Immature natural killer cell (primary cell): ENCODE results near the gene EML5. TPM values are rescaled to one million over a fixed set of nuclear protein-coding genes. Genes with fewer than 3 reads are reported as not detected.
"Not testable (repeated sequence)": the region's sequence is repeated elsewhere in the genome, so short reads cannot be mapped to it uniquely, and the experiment has no call there.

Experiments used
- DNase-seq, 3 donors: peaks; one replicate each; pipeline ENCODE4 v3.0.0; 2022; ENCODE audit warnings: mixed read lengths in 1 of 3
- H3K27ac Mint-ChIP-seq, 6 donors: one replicate each; pipeline ENCODE4 v1.8.0; 2020; ENCODE audit warnings: mixed read lengths in 6 of 6, mild to moderate bottlenecking in 5 of 6, inconsistent platforms in 4 of 6, moderate library complexity in 3 of 6
- H3K27me3 Mint-ChIP-seq, 3 donors: one replicate each; pipeline ENCODE4 v1.8.0; 2020 to 2021; ENCODE audit warnings: low read depth in 3 of 3, mild to moderate bottlenecking in 3 of 3, mixed read lengths in 3 of 3, moderate library complexity in 3 of 3, inconsistent platforms in 1 of 3
- H3K36me3 Mint-ChIP-seq, 3 donors: one replicate each; pipeline ENCODE4 v1.8.0; 2020; ENCODE audit warnings: mixed read lengths in 3 of 3, inconsistent platforms in 2 of 3, mild to moderate bottlenecking in 2 of 3
- H3K4me1 Mint-ChIP-seq, 2 donors: one replicate each; pipeline ENCODE4 v1.8.0; 2020; ENCODE audit warnings: inconsistent platforms in 2 of 2, mild to moderate bottlenecking in 2 of 2, mixed read lengths in 2 of 2, moderate library complexity in 1 of 2
- H3K4me3 Mint-ChIP-seq, 5 donors: one replicate each; pipeline ENCODE4 v1.8.0; 2020; ENCODE audit warnings: mild to moderate bottlenecking in 5 of 5, mixed read lengths in 5 of 5, inconsistent platforms in 3 of 5, moderate library complexity in 3 of 5
- H3K9me3 Mint-ChIP-seq, 6 donors: one replicate each; pipeline ENCODE4 v1.8.0; 2020; ENCODE audit warnings: mild to moderate bottlenecking in 6 of 6, mixed read lengths in 6 of 6, inconsistent platforms in 4 of 6, moderate library complexity in 3 of 6
- polyA plus RNA-seq, 3 donors: library from polyadenylated mRNA; unstranded; fragments of 300-500 nt; fragmentation: Illumina TruSeq; gene quantifications; one replicate each; pipeline ENCODE4 v1.2.3, GENCODE V29; 2021

EML5 gene
- polyA plus RNA-seq, 3 donors from 2014 or later = 0.24 TPM; not detected in 2

DNA sequence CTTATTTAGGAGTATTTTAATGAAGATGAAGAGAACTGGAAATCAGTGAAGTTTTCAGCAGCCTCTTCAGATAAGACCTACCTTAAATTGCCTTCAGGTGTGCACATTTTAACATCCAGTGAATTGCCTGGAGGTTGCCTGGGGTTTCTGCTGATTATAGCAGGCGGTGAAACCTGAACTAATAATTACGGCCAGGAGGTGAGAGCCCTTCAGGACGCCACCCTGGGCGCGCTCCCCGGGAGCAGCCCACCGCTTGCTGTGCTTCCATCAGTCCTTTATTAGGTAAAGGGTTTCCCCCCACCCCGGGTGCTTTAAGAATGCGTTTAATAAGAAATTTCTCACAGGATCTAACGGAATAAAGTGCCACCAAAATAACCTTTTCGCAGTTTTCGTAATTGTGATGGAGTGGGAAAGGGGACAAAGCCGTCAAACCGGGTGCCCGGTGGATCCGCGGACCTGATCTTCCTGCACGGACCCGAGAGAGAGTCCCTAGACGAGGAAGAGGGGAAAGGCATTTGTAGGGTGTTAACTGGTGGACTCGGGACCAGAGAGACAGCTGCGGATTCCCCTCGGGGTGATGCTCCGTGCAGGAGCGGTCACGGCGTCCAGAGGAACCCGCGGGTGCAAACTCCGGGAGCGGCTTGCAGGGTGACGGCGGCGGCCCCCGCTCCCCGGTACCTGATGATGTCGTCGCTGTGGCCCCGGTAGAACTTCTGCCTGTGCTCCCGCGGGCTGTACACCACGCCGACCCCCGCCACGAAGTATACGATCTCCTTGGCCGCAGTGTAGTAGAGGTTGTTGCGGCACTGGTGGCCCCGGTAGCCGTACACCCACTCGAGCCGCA is 902 bp downstream of the EML5 start:
- Mint-ChIP-seq H3K36me3 (no peaks in the 10 kb centered on the region), H3K4me1 (peaks cover 9 to 10% of the 10 kb centered on the region in 2 donors), H3K4me3 (peak overlapping the region; percentile 80 to 87 (median 85)), H3K27me3 (peaks cover 0 to 17% (median 11%) of the 10 kb centered on the region in 3 donors), H3K9me3 (no peaks in the 10 kb centered on the region), H3K27ac (peak overlapping the region in 4 of 6 donors; percentile 28 to 69 (median 40))
- DNase-seq = no peak

DNA sequence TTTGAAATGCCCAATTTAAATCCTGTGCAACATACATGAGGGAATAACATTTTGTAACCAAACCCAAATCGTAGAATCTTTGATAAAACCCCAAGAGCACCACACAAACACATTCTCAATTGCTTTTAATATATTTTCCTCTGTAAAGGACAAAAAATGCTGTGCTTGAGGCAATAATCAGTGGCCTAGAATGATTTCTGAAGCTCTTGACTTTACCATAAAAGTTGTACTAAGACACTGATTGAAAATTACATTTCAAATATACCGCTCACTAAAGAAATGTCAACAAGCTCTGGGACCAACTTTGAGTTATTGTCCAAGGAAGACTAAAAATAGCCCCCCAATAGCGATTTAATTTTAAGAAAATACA is 1.5 kb downstream of the EML5 start:
- H3K9me3 Mint-ChIP-seq = no peaks in the 10 kb centered on the region
- peaks cover 9 to 10% of the 10 kb centered on the region in 2 donors for H3K4me1 Mint-ChIP-seq
- peaks cover 0 to 17% (median 11%) of the 10 kb centered on the region in 3 donors for H3K27me3 Mint-ChIP-seq
- no peaks in the 10 kb centered on the region for H3K36me3 Mint-ChIP-seq
- H3K4me3 Mint-ChIP-seq = peak overlapping the region; percentile 80 to 87 (median 85)
- DNase-seq = no peak
- no peak overlapping the region for H3K27ac Mint-ChIP-seq

GRCh38 chr14:88790501-88791251 is 2.1 kb downstream of the EML5 start:
- no peaks in the 10 kb centered on the region for H3K9me3 Mint-ChIP-seq
- DNase-seq = no peak
- peaks cover 9 to 10% of the 10 kb centered on the region in 2 donors for H3K4me1 Mint-ChIP-seq
- H3K36me3 Mint-ChIP-seq = no peaks in the 10 kb centered on the region
- H3K4me3 Mint-ChIP-seq = peak overlapping the region; percentile 42 to 87 (median 84)
- peaks cover 0 to 17% (median 13%) of the 10 kb centered on the region in 3 donors for H3K27me3 Mint-ChIP-seq
- no peak overlapping the region for H3K27ac Mint-ChIP-seq

DNA sequence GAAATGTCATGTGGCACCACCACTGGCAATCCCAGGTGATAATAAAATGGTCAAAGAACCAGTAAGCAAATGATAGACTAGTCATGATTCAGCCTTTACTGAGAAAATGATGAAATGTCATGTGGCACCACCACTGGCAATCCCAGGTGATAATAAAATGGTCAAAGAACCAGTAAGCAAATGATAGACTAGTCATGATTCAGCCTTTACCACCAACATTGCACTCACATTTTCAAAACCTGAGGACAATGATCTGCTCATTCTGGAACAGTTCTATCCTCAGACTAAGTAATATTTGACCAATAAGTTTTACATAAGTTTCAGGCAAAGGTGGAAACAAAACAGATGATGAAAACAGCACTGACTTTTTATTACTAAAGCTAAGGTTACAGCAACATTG is 3.2 kb downstream of the EML5 start:
- not testable (repeated sequence) for H3K27ac Mint-ChIP-seq, H3K4me3 Mint-ChIP-seq, H3K36me3 Mint-ChIP-seq, H3K9me3 Mint-ChIP-seq, DNase-seq
- Mint-ChIP-seq H3K27me3 (peaks cover 0 to 17% (median 14%) of the 10 kb centered on the region in 3 donors), H3K4me1 (peaks cover 9 to 10% of the 10 kb centered on the region in 2 donors)

GRCh38 chr14:88786715-88787114 is 6.0 kb downstream of the EML5 start:
- Mint-ChIP-seq H3K9me3 (peaks cover 0 to 16% (median 10%) of the 10 kb centered on the region in 6 donors), H3K27ac (no peak overlapping the region), H3K4me3 (no peak overlapping the region), H3K36me3 (peaks cover 4 to 5% (median 4%) of the 10 kb centered on the region in 3 donors), H3K4me1 (peaks cover 4 to 7% of the 10 kb centered on the region in 2 donors), H3K27me3 (peaks cover 0 to 13% (median 9%) of the 10 kb centered on the region in 3 donors)
- DNase-seq = no peak

DNA sequence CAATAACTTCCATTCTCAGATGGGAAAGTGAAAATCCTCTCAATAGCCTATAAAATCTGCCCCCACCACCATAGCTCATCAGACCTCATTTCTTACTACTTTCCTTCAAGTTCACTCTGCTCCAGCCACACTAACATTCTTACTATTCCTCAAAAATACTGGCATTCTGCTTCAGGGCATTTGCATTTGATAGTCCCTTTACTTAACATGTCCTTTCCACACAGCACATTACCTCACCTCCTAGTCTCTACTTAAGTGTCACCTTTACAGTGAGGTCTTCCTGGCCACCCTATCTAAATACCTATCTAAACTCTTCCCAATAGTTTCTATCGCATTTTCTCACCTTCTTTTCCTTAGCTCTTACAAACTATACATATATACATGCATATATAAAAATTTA is 6.8 kb downstream of the EML5 start:
- Mint-ChIP-seq H3K4me1 (no peaks in the 10 kb centered on the region), H3K9me3 (peaks cover 0 to 16% (median 10%) of the 10 kb centered on the region in 6 donors), H3K4me3 (no peak overlapping the region), H3K27ac (no peak overlapping the region), H3K27me3 (peaks cover 2 to 7% (median 7%) of the 10 kb centered on the region in 3 donors), H3K36me3 (peaks cover 4 to 5% (median 4%) of the 10 kb centered on the region in 3 donors)
- no peak for DNase-seq

GRCh38 chr14:88775532-88775931 is 17.2 kb downstream of the EML5 start:
- Mint-ChIP-seq H3K27ac (no peak overlapping the region), H3K27me3 (peaks cover 3 to 9% (median 5%) of the 10 kb centered on the region in 3 donors)

DNA sequence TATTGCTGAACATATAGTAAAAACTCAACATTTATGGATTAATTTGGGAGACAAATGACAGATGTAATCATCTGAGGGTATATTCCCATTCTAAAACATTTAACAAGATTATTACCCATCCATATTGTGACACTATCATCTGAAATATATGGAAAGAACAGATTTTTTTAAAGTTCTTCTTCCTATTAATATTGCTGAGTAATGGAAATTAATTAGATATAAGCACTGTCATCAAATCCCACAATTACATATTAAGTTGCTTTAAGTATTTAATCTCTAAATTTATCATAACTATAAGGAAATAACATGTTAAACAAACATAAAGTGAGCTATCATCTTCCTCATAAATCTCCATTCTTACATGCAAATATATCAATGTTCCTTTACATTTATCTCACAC is 22.0 kb downstream of the EML5 start:
- no peak for DNase-seq
- peaks cover 2 to 21% (median 18%) of the 10 kb centered on the region in 6 donors for H3K9me3 Mint-ChIP-seq
- H3K4me3 Mint-ChIP-seq = no peak overlapping the region
- H3K4me1 Mint-ChIP-seq = no peaks in the 10 kb centered on the region
- peaks cover 3 to 5% (median 4%) of the 10 kb centered on the region in 3 donors for H3K27me3 Mint-ChIP-seq
- no peak overlapping the region for H3K27ac Mint-ChIP-seq
- H3K36me3 Mint-ChIP-seq = peaks cover 0 to 2% (median 0%) of the 10 kb centered on the region in 3 donors

More at GRCh38 chr14:88775532-88775931, 17.2 kb downstream of the EML5 start:
- Mint-ChIP-seq H3K36me3 (no peaks in the 10 kb centered on the region), H3K4me3 (no peak overlapping the region), H3K9me3 (no peaks in the 10 kb centered on the region), H3K4me1 (no peaks in the 10 kb centered on the region)
- DNase-seq = no peak

GRCh38 chr14:88765130-88765529 is 27.6 kb downstream of the EML5 start:
- no peaks in the 10 kb centered on the region for H3K4me1 Mint-ChIP-seq
- H3K27me3 Mint-ChIP-seq = peaks cover 2 to 10% (median 7%) of the 10 kb centered on the region in 3 donors
- H3K9me3 Mint-ChIP-seq = peaks cover 10 to 40% (median 21%) of the 10 kb centered on the region in 6 donors

GRCh38 chr14:88753873-88754272 is 38.9 kb downstream of the EML5 start:
- Mint-ChIP-seq H3K27me3 (peaks cover 2 to 3% (median 2%) of the 10 kb centered on the region in 3 donors), H3K4me3 (no peak overlapping the region), H3K36me3 (no peaks in the 10 kb centered on the region), H3K4me1 (no peaks in the 10 kb centered on the region), H3K27ac (no peak overlapping the region), H3K9me3 (peaks cover 0 to 4% (median 0%) of the 10 kb centered on the region in 6 donors)
- no peak for DNase-seq

More at GRCh38 chr14:88765130-88765529, 27.6 kb downstream of the EML5 start:
- DNase-seq = no peak
- Mint-ChIP-seq H3K27ac (no peak overlapping the region), H3K36me3 (peaks cover 0 to 2% (median 0%) of the 10 kb centered on the region in 3 donors), H3K4me3 (no peak overlapping the region)

GRCh38 chr14:88750945-88751344 is 41.8 kb downstream of the EML5 start:
- H3K4me1 Mint-ChIP-seq = no peaks in the 10 kb centered on the region
- DNase-seq = no peak
- peaks cover 0 to 2% (median 0%) of the 10 kb centered on the region in 6 donors for H3K9me3 Mint-ChIP-seq
- H3K27ac Mint-ChIP-seq = no peak overlapping the region
- no peak overlapping the region for H3K4me3 Mint-ChIP-seq
- H3K27me3 Mint-ChIP-seq = peaks cover 0 to 5% (median 0%) of the 10 kb centered on the region in 3 donors
- no peaks in the 10 kb centered on the region for H3K36me3 Mint-ChIP-seq

DNA sequence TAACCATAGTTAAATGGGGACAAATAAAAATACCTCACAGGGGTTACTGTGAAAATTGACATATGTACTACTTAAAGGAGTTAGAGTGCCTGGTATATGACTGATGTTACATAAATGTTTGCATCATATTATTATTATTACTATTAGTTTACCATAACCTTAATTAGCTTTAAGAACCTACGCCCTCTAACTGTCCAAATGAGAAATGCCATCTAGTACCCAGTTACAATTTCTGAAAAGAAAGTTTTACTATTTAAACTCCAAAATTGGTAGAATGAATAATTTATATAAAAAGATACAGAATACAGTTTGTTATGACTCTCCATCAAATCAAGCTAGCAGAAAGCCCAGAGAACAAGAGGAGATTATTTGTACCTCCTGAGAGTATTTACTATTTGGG is 42.3 kb downstream of the EML5 start:
- Mint-ChIP-seq H3K36me3 (no peaks in the 10 kb centered on the region), H3K27ac (no peak overlapping the region), H3K27me3 (peaks cover 0 to 4% (median 0%) of the 10 kb centered on the region in 3 donors), H3K9me3 (peaks cover 0 to 2% (median 0%) of the 10 kb centered on the region in 6 donors), H3K4me3 (no peak overlapping the region), H3K4me1 (no peaks in the 10 kb centered on the region)
- DNase-seq = no peak

DNA sequence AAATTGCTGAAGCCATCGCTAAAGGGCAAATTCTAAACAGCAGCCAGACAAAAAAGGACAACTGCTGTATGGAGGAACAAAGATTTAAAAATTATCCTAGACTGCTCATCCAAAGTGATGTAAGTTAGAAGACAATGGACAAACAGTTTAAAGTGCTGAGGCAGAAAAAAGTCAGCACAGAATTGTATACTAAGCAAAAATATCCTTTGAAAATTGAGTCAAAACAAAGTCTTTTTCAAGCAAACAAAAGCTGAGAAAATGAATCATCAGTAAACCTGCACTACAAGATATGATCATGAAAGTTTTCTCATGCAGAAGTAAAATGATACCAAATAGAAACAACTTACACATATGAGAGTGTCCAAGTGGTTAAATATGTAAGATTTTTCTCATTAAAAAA is 43.6 kb downstream of the EML5 start:
- Mint-ChIP-seq H3K4me1 (no peaks in the 10 kb centered on the region), H3K4me3 (no peak overlapping the region), H3K27me3 (peaks cover 0 to 4% (median 0%) of the 10 kb centered on the region in 3 donors), H3K27ac (no peak overlapping the region), H3K9me3 (peaks cover 0 to 2% (median 0%) of the 10 kb centered on the region in 6 donors), H3K36me3 (no peaks in the 10 kb centered on the region)
- no peak for DNase-seq

GRCh38 chr14:88748288-88748687 is 44.5 kb downstream of the EML5 start:
- Mint-ChIP-seq H3K4me1 (no peaks in the 10 kb centered on the region), H3K4me3 (no peak overlapping the region), H3K9me3 (peaks cover 0 to 2% (median 0%) of the 10 kb centered on the region in 6 donors), H3K27me3 (peaks cover 0 to 4% (median 0%) of the 10 kb centered on the region in 3 donors), H3K27ac (no peak overlapping the region), H3K36me3 (no peaks in the 10 kb centered on the region)
- no peak for DNase-seq
